Measurements from ENCODE around the gene SYNGR3. TPM values are rescaled to one million over a fixed set of nuclear protein-coding genes. Genes with fewer than 3 reads are reported as not detected.

The SYNGR3 gene
- polyA plus RNA-seq, 1 donor (not counting 4 experiments of a cell fraction or from before 2014, with no cell fraction given), result 0.30 TPM

DNA sequence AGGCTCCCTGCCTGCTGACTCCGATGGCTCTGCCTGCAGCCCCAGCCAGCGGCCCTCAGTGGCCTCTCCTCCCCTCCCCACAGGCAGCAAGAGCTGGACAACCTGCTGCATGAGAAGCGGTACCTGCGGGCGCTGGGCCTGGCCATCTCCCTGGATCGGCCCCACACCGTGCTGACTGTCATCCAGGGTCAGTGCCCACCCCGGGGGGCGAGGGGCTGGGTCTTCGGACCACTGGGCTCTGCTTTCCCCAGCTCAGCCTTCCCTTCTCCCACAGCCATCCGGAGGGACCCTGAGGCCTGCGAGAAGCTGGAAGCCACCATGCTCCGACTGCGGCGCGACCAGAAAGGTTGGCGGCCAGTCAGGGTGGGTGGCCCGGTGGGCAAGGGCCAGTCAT is 11.9 kb upstream of the SYNGR3 start:
- no peak for TF ChIP-seq EZH2 (IDR thresholded peaks at IDR 0.05; ENCODE audit: low read length)
- TF ChIP-seq, protein P1, sequence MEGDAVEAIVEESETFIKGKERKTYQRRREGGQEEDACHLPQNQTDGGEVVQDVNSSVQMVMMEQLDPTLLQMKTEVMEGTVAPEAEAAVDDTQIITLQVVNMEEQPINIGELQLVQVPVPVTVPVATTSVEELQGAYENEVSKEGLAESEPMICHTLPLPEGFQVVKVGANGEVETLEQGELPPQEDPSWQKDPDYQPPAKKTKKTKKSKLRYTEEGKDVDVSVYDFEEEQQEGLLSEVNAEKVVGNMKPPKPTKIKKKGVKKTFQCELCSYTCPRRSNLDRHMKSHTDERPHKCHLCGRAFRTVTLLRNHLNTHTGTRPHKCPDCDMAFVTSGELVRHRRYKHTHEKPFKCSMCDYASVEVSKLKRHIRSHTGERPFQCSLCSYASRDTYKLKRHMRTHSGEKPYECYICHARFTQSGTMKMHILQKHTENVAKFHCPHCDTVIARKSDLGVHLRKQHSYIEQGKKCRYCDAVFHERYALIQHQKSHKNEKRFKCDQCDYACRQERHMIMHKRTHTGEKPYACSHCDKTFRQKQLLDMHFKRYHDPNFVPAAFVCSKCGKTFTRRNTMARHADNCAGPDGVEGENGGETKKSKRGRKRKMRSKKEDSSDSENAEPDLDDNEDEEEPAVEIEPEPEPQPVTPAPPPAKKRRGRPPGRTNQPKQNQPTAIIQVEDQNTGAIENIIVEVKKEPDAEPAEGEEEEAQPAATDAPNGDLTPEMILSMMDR (optimal IDR thresholded peaks at IDR 0.05 in 1 of 3, IDR thresholded peaks at IDR 0.05 in 1 of 3, conservative IDR thresholded peaks at IDR 0.05 in 1 of 3; ENCODE audit: extremely low read depth in 1 of 3, insufficient read depth in 2 of 3, low read length in 3 of 3), result no peak
- H3K36me3 ChIP-seq (ENCODE audit: control insufficient read depth in 2 of 2, extremely low read depth in 1 of 2, insufficient read depth in 2 of 2, low read length in 2 of 2), result peaks cover 14 to 23% of the 10 kb centered on the region in 2 experiments
- no peaks in the 10 kb centered on the region for H3K9me1 ChIP-seq (ENCODE audit: control insufficient read depth, extremely low read depth, insufficient read depth, low read length)
- H3K27ac ChIP-seq (ENCODE audit: control insufficient read depth, insufficient read depth, low read length), result no peak overlapping the region
- dilution Hi-C loops (cut with MboI; ENCODE audit: extremely low pct_ligation_motif_present, low sequenced_read_pairs), result no loop called here
- H3K4me3 ChIP-seq (ENCODE audit: control insufficient read depth in 2 of 3, extremely low read depth in 1 of 3, insufficient read depth in 2 of 3, low read depth in 1 of 3, low read length in 3 of 3), result no peak overlapping the region
- peaks cover 25% of the 10 kb centered on the region for H3K27me3 ChIP-seq (ENCODE audit: control insufficient read depth, extremely low read depth, insufficient read depth, low read length)
- H3K4me2 ChIP-seq (ENCODE audit: control insufficient read depth, extremely low read depth, insufficient read depth, low read depth, low read length), result no peak overlapping the region
- H3K4me1 ChIP-seq (ENCODE audit: control insufficient read depth, extremely low read depth, insufficient read depth, low read length), result peaks cover 32% of the 10 kb centered on the region
- no peak for DNase-seq (ENCODE audit: low read depth, low spot score)
- H3K9me3 ChIP-seq (ENCODE audit: control insufficient read depth, low read depth, low read length), result no peaks in the 10 kb centered on the region
- FAIRE-seq, result no peak
- H3K79me2 ChIP-seq (ENCODE audit: control insufficient read depth, insufficient read depth, low read length), result peaks cover 19% of the 10 kb centered on the region
- no peak overlapping the region for H2AFZ ChIP-seq (ENCODE audit: control insufficient read depth, low read length)
- H3K9ac ChIP-seq (ENCODE audit: control insufficient read depth, extremely low read depth, insufficient read depth, low read length), result no peak overlapping the region
- no peaks in the 10 kb centered on the region for H4K20me1 ChIP-seq (ENCODE audit: control insufficient read depth, extremely low read depth, insufficient read depth, low read length)

DNA sequence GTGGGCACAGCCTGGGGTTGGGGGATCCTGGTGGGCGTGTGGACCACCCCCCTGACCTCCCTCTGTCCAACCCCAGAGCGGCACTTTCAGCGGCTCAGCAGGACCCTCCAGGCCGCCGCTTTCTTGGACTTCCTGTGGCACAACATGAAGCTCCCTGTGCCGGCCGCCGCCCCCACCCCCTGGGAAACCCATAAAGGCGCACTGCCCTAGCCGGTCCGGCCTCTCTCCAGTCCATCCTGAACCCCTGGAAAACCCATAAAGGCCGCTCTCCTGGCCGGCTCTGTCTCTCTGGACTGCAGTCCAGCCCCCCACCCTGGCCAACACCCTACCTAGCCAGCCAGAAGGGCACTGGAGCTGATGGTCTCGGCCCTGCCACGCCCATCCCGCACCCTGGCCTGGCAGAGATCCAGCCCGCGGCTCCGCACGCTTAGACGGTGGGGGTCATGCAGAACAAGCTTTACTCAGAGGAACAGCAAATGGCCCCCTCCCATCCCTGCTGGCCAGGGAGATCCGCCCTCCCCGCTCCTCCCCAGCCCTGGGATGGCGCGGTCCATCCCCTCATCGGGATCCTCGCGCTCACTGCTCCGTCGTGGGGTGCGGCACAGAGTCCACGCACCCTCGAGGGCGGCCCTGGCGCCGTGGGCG is 11.2 kb upstream of the SYNGR3 start:
- Histone ChIP-seq H4K20me1 (ENCODE audit: control insufficient read depth, extremely low read depth, insufficient read depth, low read length) (no peaks in the 10 kb centered on the region), H3K4me1 (ENCODE audit: control insufficient read depth, extremely low read depth, insufficient read depth, low read length) (peaks cover 25% of the 10 kb centered on the region), H3K9ac (ENCODE audit: control insufficient read depth, extremely low read depth, insufficient read depth, low read length) (peak overlapping the region; percentile 57), H3K79me2 (ENCODE audit: control insufficient read depth, insufficient read depth, low read length) (peaks cover 12% of the 10 kb centered on the region), H3K9me1 (ENCODE audit: control insufficient read depth, extremely low read depth, insufficient read depth, low read length) (no peaks in the 10 kb centered on the region), H3K27me3 (ENCODE audit: control insufficient read depth, extremely low read depth, insufficient read depth, low read length) (peaks cover 32% of the 10 kb centered on the region), H3K27ac (ENCODE audit: control insufficient read depth, insufficient read depth, low read length) (peak overlapping the region; percentile 26), H3K4me3 (ENCODE audit: control insufficient read depth in 2 of 3, extremely low read depth in 1 of 3, insufficient read depth in 2 of 3, low read depth in 1 of 3, low read length in 3 of 3) (peak overlapping the region; percentile 40 to 52 (median 43)), H2AFZ (ENCODE audit: control insufficient read depth, low read length) (no peak overlapping the region), H3K4me2 (ENCODE audit: control insufficient read depth, extremely low read depth, insufficient read depth, low read depth, low read length) (peak overlapping the region; percentile 66), H3K36me3 (ENCODE audit: control insufficient read depth in 2 of 2, extremely low read depth in 1 of 2, insufficient read depth in 2 of 2, low read length in 2 of 2) (peaks cover 14 to 23% of the 10 kb centered on the region in 2 experiments), H3K9me3 (ENCODE audit: control insufficient read depth, low read depth, low read length) (no peaks in the 10 kb centered on the region)
- FAIRE-seq, result no peak
- TF ChIP-seq, protein P1 (optimal IDR thresholded peaks at IDR 0.05 in 1 of 3, IDR thresholded peaks at IDR 0.05 in 1 of 3, conservative IDR thresholded peaks at IDR 0.05 in 1 of 3; ENCODE audit: extremely low read depth in 1 of 3, insufficient read depth in 2 of 3, low read length in 3 of 3), result no peak
- TF ChIP-seq EZH2 (IDR thresholded peaks at IDR 0.05; ENCODE audit: low read length), result no peak
- dilution Hi-C loops (cut with MboI; ENCODE audit: extremely low pct_ligation_motif_present, low sequenced_read_pairs), result no loop called here
- DNase-seq (ENCODE audit: low read depth, low spot score), result no peak
